ENCODE measurements around the gene ERICH6.

ERICH6 gene

DNA sequence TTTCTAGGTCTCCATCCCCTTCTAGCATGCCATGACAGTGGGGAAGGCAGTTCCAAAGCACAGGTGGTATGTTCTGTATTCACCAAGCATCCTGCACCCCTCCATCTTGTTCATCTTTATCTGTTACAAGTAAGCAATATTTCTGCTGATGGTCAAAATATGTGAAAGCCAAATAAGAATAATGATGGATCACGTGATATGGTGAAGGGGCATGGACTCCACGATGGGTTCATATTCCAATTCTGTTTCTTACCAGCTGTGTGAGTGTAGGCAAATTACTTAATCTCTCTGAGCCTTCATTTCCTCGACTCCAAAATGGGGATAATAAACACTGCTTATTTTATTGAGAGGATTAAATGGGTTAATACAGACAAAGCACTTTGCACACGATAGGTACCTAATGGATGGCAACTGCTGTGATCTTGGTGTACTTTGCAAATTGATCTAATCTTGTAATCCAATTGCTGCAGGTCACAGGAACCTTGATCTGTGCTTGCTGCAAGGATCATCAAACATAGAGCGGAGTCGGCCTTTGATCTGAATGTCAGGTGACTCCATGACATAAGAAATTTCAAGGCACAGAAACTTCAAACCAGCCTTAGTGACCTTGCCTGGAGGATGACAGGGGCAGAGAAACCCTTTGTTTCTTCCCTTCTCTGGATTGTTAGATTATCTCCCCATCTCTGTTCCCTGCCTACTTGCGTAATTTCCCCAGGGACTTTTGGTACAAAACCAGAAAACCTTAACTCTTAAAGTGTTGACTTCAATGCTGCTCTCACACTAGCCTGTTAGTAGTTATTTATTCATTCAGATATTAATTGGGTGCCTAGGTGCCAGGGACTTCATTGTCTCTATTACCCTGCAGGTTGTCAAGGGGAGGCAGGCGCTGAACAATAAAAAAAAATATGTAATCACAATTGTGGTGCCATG, 33.4 kb upstream of the ERICH6 start:
- no peak for DNase-seq

DNA sequence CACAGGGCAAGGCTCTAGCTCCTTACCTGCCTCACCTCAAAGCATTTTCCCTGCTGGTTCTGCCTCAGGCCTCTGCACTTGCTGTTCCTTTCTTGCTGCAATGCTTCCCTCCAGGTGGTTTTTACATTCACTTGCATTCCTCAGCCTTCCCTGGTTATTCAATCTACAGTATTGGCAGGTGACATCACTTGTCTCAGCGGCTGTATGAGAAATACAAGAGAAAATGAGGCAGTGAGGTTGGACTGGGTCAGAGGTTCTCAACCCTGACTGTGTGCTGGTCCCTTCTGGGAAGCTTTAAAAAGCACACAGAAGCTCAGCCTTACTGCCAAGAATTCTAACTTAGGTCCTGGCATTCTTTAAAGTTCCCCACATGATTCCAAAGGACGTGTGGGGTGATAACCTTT, 32.6 kb upstream of the ERICH6 start:
- no peak for DNase-seq

DNA sequence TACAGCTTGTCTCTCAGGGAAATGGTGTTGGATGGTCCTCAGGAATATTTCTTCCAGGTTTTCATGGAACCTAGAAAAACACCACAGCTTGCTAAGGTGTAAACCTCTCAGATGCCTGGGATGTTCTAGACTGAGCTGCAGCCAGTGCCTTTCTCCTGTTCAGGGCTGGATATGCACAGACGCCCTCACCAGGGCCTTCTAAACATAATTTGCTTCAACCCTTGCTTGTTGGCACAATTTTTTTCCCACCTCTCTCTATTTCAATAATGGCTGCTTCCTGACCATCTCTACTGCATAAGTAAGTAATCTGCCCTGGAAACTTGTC, 31.0 kb upstream of the ERICH6 start:
- no peak for DNase-seq

DNA sequence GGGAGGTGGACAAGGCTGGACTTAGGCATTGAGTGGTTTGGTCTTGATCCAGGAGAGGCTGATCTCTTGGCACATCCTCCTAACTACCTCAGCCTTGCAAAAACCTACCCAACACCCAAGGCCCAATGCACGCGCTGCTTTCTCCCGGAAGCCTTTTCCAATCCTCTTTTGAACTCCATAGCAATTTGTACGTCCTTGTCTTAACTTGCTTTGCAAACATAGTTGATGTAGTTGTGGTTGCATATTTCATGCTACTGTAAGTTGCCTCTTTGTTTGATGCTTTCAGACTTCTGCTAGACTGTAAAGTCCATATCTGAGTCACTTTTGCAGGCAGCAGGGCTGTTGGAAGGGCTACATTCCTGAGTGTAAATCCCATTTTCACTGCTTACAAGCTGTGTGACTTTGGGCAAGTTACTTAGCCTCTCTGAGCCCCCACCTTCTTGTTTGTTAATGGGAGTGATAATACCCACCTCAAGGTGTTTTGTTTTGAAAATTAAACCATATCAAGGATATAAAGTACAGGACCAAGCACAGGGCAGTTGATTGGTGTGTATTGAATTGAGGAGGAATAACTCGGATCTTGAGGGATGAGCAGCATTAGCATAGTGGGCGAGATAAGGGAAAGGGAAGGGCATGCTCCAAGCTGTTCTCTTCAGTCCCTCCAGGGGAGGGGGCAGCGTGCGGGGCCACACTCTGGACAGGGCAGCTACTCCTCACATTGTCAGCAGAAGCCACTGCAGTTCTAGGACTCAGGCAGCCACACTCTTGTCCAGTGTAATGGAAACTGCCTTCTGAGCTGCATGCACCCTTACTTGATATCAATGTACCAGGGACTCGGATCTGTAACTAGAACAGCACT, 30.4 kb upstream of the ERICH6 start:
- DNase-seq = no peak

- no peak for DNase-seq
Measured at GRCh38 chr3:150733373-150733935, 29.7 kb upstream of the ERICH6 start.

GRCh38 chr3:150729682-150730360, 26.1 kb upstream of the ERICH6 start:
- DNase-seq = no peak

- no peak for DNase-seq
Measured at GRCh38 chr3:150727653-150728502, 24.2 kb upstream of the ERICH6 start.

DNA sequence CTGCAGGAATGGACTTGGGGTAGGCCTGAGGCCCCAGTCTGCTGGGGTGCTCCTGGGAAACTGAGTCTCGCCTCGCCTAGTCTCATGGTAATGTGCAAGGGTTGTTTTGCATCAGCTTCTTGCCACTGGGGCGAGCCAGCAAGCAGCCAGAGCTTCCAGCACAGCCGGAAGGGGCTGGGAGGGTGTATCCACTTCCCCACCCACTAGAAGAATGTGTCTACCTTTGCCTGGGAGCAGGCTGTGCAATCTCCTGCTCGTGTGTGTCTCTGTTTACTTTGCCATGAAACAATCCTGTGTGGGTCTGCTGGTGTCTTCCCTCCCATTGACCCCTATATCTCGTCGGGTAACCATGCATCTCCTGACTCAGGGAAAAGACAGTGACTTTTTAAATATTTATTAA, 21.8 kb upstream of the ERICH6 start:
- no peak for DNase-seq

DNA sequence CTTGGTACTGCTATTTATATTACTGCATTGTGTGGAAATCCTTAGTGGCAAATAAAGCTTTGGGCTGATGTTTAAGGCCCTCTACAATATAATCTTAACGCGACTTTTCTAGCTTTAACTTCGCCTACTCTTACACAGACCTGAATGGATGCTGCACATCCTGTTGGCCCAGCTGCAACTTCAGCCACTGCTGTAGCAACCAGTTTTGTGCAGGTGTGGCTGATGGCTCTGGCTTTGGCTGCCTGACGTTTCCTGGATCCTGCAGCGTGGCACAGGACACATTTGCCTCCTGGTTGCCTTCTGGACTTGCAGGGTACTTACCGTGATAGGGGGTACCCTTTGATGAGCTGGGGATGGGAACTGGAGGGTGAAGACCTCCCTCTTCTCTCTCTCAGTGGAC, 20.2 kb upstream of the ERICH6 start:
- DNase-seq = no peak

- no peak for DNase-seq
Measured at GRCh38 chr3:150722267-150722666, 18.5 kb upstream of the ERICH6 start.

GRCh38 chr3:150721285-150722130, 17.8 kb upstream of the ERICH6 start:
- DNase-seq = peak; percentile 86

DNA sequence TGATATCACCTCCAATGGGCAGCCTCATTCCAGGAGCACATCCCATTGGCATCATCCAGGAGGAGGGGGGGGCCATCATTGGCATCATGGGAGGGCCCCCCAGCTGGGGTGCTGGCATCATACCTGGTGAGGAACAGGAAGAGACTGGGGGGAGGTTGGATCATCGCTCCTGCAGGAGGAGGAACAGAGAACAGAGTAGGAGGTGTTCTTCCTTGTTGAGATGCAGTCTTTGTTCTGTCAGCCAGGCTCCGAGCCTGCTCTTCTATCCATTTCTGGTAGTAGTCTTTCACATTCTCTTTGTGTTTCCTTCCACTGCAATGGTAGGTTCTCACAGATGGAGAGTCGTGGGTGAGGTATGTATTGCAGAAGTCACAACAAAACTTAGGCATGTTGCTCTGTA, 16.7 kb upstream of the ERICH6 start:
- DNase-seq = no peak

DNA sequence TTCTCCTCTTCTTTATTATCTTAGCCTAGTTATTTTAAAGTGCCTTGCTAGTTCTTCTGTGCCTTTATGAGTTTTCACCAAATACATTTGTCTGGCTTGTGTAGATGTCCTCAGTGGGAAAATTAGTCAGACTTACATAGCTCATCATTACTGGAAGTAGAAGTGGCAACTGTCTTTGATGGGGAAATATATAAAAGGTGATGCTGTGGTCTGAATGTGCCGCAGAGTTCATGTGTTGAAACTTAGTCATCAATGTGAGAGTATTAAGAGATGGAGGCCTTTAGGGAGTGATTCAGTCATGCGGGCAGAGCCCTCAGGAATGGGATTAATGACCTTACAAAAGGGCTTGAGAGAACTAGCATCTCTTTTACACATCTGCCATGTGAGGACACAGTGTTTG, 6.4 kb upstream of the ERICH6 start:
- no peak for DNase-seq

DNA sequence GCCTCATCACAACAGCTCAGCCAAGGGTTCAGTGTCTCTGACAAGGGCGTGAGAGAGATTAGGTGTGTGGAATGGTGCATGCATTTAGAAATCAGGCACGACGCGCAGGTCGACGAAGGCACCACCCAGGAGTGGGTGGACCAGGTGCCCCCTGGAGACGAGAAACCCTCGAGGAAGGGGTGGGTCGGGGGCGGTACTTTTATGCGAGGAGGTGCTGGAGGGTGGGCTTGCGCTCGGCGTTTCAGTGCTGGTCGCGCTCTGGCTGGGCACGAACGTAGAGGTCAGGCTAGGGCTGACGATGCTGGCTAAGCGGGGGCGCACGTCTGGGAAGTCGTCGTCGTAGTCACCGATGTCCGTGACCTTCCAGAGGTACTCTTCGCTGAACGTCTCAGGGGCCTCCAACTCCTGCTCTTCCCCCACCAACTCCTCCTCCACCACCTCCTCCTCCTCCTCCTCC, 393 bp downstream of the ERICH6 start:
- DNase-seq = peak; percentile 22

- DNase-seq = no peak
Measured at GRCh38 chr3:150699068-150699639, 4.6 kb downstream of the ERICH6 start.

GRCh38 chr3:150697646-150698045, 6.1 kb downstream of the ERICH6 start:
- no peak for DNase-seq

GRCh38 chr3:150691414-150692040, 12.2 kb downstream of the ERICH6 start:
- DNase-seq = no peak

DNA sequence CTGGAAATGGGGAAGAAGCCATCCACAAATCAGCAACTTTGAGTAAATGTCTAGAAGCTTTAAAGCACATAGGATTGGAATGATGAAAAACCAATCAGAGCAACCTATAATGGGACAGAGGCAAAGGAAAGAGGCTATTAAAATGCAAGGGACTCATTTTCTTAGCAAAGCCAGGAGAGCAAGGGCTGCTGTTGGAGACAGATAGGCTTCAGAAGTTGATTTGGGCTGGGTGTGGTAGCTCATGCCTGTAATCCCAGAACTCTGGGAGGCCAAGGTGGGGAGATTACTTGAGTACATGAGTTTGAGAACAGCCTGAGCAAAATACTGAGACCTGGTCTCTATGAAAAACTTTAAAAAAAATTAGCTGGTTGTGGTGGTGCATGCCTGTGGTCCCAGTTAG, 16.1 kb downstream of the ERICH6 start:
- no peak for DNase-seq

DNA sequence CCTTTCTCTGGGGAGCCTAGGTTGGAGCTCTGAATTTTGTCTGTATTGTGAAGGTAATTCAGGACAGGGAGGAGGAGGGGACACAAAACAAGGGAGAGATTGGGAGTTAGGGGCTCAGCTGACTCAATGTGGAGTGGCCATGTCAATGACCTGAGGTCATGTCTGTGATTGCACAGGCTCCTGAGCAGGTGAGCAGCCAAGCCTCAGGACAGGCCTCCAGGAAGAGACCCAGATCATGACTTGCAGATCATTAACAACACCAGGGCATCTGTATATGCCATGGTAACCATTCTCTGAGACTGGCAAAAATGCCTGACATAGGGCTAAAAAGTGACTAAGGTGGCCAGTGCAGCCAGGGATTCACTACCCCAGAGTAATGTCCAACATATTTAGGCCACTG, 20.9 kb downstream of the ERICH6 start:
- no peak for DNase-seq

GRCh38 chr3:150682279-150682678, 21.4 kb downstream of the ERICH6 start:
- no peak for DNase-seq
